ENCODE measurements around the gene SPATA16. TPM values are rescaled to one million over a fixed set of nuclear protein-coding genes. Genes with fewer than 3 reads are reported as not detected.

SPATA16 gene
- total and polyA plus RNA-seq, 4 donors: not detected

DNA sequence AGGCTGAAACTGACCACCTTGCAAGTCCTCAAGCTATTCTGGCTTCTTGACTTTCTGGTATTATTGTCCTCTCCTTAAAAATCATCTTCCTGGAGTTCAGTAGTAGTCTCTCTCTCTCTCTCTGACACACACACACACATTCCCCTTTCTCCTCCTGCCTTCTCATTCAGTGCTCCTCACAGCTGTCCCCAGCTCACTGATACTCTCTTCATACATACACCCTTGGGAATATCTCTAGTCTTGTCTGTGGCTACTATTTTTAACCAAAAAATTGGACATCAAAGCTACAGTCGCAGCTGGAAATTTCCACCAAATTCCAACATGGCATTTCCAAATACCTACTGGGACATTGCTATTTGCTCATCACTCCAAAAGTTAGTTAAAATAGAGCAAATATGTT is 211.6 kb downstream of the SPATA16 start:
- 78 to 89% methylated on average over 1 of the region's 1 CpG for WGBS, 2 donors
- no peak overlapping the region for H3K27ac ChIP-seq (ENCODE audit: low read depth in 1 of 2, low read length in 1 of 2)
- TF ChIP-seq, protein P1, sequence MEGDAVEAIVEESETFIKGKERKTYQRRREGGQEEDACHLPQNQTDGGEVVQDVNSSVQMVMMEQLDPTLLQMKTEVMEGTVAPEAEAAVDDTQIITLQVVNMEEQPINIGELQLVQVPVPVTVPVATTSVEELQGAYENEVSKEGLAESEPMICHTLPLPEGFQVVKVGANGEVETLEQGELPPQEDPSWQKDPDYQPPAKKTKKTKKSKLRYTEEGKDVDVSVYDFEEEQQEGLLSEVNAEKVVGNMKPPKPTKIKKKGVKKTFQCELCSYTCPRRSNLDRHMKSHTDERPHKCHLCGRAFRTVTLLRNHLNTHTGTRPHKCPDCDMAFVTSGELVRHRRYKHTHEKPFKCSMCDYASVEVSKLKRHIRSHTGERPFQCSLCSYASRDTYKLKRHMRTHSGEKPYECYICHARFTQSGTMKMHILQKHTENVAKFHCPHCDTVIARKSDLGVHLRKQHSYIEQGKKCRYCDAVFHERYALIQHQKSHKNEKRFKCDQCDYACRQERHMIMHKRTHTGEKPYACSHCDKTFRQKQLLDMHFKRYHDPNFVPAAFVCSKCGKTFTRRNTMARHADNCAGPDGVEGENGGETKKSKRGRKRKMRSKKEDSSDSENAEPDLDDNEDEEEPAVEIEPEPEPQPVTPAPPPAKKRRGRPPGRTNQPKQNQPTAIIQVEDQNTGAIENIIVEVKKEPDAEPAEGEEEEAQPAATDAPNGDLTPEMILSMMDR (IDR thresholded peaks at IDR 0.05; ENCODE audit: control extremely low read depth, extremely low read depth): no peak
- DNase-seq (no peak), ATAC-seq (ENCODE audit: insufficient read depth, low FRiP score) (no peak)
- no peaks in the 10 kb centered on the region for H3K27me3 ChIP-seq (ENCODE audit: control insufficient read depth in 3 of 3, insufficient read depth in 3 of 3, low read length in 2 of 3)
- H3K9me3 ChIP-seq (ENCODE audit: control insufficient read depth in 4 of 4, insufficient read depth in 3 of 4, low read length in 3 of 4): no peaks in the 10 kb centered on the region
- H3K36me3 ChIP-seq (ENCODE audit: control insufficient read depth in 4 of 4, insufficient read depth in 4 of 4, low read length in 4 of 4): no peaks in the 10 kb centered on the region
- no peak overlapping the region for H3K9ac ChIP-seq (ENCODE audit: insufficient read depth in 1 of 2, low read length in 2 of 2)
- no peak overlapping the region for H3K4me3 ChIP-seq
- peaks cover 0 to 9% (median 5%) of the 10 kb centered on the region in 5 donors for H3K4me1 ChIP-seq (ENCODE audit: control insufficient read depth in 5 of 5, insufficient read depth in 5 of 5, low read length in 5 of 5)

DNA sequence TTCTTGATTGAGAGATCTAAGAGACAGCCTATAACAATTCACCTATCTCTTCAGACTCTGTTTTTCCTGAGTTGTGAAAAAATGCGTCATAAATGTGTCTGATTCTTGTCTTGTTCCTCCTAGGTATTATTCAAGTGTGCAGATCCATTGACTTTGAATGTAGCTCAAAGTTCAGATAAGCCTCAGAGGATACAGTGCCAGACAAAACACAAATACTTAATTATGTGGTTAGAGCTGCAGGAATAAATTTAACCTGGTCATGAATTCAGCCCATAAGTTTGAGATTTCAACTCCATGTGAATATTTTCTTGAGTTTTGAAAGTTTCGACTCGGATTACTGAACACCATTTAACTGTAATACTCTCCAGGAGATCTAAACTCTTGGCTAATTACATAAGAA is 216.5 kb downstream of the SPATA16 start:
- H3K4me1 ChIP-seq (ENCODE audit: control insufficient read depth in 5 of 5, insufficient read depth in 5 of 5, low read length in 5 of 5): peaks cover 0 to 8% (median 0%) of the 10 kb centered on the region in 5 donors
- WGBS, 2 donors: 96 to 97% methylated on average over 3 of the region's 3 CpGs
- no peaks in the 10 kb centered on the region for H3K36me3 ChIP-seq (ENCODE audit: control insufficient read depth in 4 of 4, insufficient read depth in 4 of 4, low read length in 4 of 4)
- no peak overlapping the region for H3K27ac ChIP-seq (ENCODE audit: low read depth in 1 of 2, low read length in 1 of 2)
- no peaks in the 10 kb centered on the region for H3K9me3 ChIP-seq (ENCODE audit: control insufficient read depth in 4 of 4, insufficient read depth in 3 of 4, low read length in 3 of 4)
- H3K9ac ChIP-seq (ENCODE audit: insufficient read depth in 1 of 2, low read length in 2 of 2): no peak overlapping the region
- ATAC-seq (ENCODE audit: insufficient read depth, low FRiP score) (no peak), DNase-seq (no peak)
- no peaks in the 10 kb centered on the region for H3K27me3 ChIP-seq (ENCODE audit: control insufficient read depth in 3 of 3, insufficient read depth in 3 of 3, low read length in 2 of 3)
- H3K4me3 ChIP-seq: no peak overlapping the region
- TF ChIP-seq, protein P1 (IDR thresholded peaks at IDR 0.05; ENCODE audit: control extremely low read depth, extremely low read depth): no peak

DNA sequence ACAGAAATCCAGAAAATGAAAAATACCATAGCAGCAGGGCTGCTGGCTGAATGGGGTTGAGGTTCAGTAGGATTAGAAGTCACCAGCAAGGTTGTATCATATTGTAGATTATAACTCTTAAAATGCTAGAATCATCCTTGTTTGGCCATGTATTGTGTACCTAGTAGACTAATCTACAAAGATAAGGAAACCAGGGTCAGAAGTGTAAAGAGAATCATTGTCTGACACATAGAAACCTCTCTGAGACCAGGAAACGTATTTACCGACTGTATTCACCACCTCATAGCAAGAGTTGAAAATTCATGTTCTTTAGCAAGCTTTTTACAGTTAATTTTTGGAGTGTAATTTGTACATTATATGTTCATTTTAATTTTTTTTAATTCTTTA is 221.7 kb downstream of the SPATA16 start:
- H3K9me3 ChIP-seq (ENCODE audit: control insufficient read depth in 4 of 4, insufficient read depth in 3 of 4, low read length in 3 of 4): no peaks in the 10 kb centered on the region
- H3K9ac ChIP-seq (ENCODE audit: insufficient read depth in 1 of 2, low read length in 2 of 2): no peak overlapping the region
- DNase-seq: no peak
- H3K27ac ChIP-seq (ENCODE audit: low read depth in 1 of 2, low read length in 1 of 2): no peak overlapping the region
- H3K27me3 ChIP-seq (ENCODE audit: control insufficient read depth in 3 of 3, insufficient read depth in 3 of 3, low read length in 2 of 3): no peaks in the 10 kb centered on the region
- WGBS, 2 donors: 85 to 94% methylated on average over 2 of the region's 2 CpGs
- no peak overlapping the region for H3K4me3 ChIP-seq
- TF ChIP-seq, protein P1 (IDR thresholded peaks at IDR 0.05; ENCODE audit: control extremely low read depth, extremely low read depth): no peak
- H3K4me1 ChIP-seq (ENCODE audit: control insufficient read depth in 5 of 5, insufficient read depth in 5 of 5, low read length in 5 of 5): peaks cover 0 to 58% (median 17%) of the 10 kb centered on the region in 5 donors
- no peaks in the 10 kb centered on the region for H3K36me3 ChIP-seq (ENCODE audit: control insufficient read depth in 4 of 4, insufficient read depth in 4 of 4, low read length in 4 of 4)
- ATAC-seq (ENCODE audit: insufficient read depth, low FRiP score): no peak
